Dedifferentiated amniotic fluid mesenchymal stem cell (primary cell): Measurements from ENCODE around the gene REST.
A peak's percentile ranks its signal among the peaks of the same experiment; 100 is the strongest.
"Not testable (repeated sequence)": the region's sequence is repeated elsewhere in the genome, so short reads cannot be mapped to it uniquely, and the experiment has no call there.

Experiments
- DNase-seq: peaks from one replicate; pipeline ENCODE4 v3.0.0-alpha.2; 2016; ENCODE audit errors: extremely low spot score

The REST gene

GRCh38 chr4:56909086-56909894, 1.6 kb downstream of the REST start:
- DNase-seq: peak; percentile 56

DNA sequence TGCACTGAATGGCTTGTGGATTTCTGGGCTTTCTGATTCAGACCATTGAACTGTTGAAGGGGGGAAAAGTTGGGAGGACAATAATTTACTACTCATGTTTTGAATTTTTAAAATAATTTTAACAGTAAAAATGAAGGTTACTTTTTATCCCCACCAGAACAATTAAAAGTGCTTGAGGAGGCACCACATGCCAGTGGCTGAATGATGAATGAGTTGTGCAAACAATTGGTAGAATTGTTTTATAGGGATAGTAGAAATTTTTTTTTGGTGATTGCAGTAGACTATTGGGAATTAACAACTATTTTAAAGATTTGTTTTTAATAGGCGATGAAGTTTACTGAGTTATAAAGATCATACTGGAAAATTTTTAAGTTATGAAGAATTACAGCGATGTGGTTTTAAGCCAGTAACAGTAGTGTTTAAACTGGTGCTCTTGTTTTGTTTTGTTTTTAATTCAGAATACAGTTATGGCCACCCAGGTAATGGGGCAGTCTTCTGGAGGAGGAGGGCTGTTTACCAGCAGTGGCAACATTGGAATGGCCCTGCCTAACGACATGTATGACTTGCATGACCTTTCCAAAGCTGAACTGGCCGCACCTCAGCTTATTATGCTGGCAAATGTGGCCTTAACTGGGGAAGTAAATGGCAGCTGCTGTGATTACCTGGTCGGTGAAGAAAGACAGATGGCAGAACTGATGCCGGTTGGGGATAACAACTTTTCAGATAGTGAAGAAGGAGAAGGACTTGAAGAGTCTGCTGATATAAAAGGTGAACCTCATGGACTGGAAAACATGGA, 2.7 kb downstream of the REST start:
- DNase-seq: no peak

DNA sequence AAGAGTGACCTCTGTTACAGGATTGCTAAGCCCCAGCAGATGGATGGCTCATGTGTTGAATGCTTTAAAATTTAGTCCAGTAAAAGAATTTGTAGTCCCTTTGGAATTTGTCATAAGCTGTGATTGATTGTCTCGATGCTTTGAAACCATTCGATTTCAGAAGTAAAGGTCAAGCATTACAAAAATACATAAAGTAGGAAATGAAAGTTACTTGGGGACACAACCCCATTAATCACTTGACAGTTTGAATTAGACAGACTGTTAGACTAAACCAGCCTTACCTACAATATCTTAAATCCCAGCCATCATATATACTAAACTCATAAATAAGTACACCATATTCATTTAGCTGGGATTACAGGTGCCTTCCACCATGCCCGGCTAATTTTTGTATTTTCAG, 6.6 kb downstream of the REST start:
- DNase-seq: no peak

- not testable (repeated sequence) for DNase-seq
Observed at GRCh38 chr4:56914977-56915376, 7.3 kb downstream of the REST start.

GRCh38 chr4:56927196-56927595, 19.5 kb downstream of the REST start:
- no peak for DNase-seq

- DNase-seq: no peak
Observed at GRCh38 chr4:56930638-56931037, 22.9 kb downstream of the REST start.

DNA sequence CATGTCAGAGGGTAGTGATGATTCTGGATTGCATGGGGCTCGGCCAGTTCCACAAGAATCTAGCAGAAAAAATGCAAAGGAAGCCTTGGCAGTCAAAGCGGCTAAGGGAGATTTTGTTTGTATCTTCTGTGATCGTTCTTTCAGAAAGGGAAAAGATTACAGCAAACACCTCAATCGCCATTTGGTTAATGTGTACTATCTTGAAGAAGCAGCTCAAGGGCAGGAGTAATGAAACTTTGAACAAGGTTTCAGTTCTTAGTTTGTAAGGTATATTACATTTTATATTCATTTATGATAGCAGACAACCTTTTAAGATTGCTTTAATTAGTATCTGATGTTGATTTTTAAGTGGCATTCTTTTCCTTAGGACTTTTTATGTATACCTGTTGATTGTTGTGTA, 24.2 kb downstream of the REST start:
- DNase-seq: no peak

- DNase-seq: peak; percentile 68
Observed at GRCh38 chr4:56937262-56937661, 29.6 kb downstream of the REST start.

DNA sequence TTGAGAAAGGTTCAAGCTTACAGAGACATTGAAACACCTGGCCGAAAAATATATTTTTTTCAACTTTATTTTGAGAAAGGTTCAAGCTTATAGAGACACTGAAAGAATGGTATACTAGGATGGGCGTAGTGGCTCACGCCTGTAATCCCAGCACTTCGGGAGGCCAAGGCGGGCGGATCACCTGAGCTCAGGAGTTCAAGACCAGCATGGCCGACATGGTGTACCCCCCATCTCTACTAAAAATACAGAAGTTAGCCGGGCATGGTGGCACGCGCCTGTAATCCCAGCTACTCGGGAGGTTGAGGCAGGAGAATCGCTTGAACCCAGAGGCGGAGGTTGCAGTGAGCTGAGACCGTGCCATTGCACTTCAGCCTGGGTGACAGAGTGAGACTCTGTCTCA, 32.1 kb downstream of the REST start:
- DNase-seq: not testable (repeated sequence)

GRCh38 chr4:56940403-56940802, 32.7 kb downstream of the REST start:
- DNase-seq: no peak

- no peak for DNase-seq
Observed at GRCh38 chr4:56940971-56941370, 33.3 kb downstream of the REST start.

GRCh38 chr4:56941403-56941802, 33.7 kb downstream of the REST start:
- no peak for DNase-seq

- DNase-seq: no peak
Observed at GRCh38 chr4:56953680-56954520, 46.2 kb downstream of the REST start.

GRCh38 chr4:56958111-56958517, 50.4 kb downstream of the REST start:
- DNase-seq: peak; percentile 97

DNA sequence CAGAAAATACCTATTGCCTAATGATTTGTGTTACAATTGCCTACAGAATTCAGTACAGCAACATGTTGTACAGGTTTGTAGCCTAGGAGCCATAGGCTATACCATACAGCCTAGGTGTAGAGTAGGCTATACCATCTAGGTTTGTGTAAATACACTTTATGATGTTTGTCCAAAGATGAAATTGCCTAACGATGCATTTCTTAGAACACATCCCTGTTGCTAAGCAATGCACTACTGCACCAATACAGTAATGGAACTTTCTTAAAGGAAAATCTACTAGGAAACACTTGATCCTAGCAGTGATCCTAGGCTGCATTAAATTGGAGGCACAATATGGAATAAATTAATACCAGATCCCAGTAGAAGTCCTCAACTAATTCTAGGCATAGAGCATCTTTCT, 51.4 kb downstream of the REST start:
- DNase-seq: no peak

DNA sequence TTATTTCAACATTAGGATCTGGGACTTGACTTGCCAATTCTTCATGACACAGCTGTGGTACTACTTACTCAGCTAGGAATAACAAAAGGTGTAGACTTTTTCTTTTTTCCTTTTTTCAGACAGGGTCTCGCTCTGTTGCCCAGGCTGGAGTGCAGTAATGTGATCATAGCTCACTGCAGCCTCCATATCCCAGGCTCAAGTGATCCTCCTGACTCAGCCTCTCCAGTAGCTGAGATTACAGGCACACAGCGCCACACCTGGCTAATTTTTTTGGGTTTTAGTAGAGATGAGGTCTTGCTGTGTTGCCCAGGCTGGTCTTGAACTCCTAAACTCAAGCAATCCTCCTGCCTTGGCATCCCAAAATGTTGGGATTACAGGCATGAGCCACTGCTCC, 53.4 kb downstream of the REST start:
- DNase-seq: no peak

DNA sequence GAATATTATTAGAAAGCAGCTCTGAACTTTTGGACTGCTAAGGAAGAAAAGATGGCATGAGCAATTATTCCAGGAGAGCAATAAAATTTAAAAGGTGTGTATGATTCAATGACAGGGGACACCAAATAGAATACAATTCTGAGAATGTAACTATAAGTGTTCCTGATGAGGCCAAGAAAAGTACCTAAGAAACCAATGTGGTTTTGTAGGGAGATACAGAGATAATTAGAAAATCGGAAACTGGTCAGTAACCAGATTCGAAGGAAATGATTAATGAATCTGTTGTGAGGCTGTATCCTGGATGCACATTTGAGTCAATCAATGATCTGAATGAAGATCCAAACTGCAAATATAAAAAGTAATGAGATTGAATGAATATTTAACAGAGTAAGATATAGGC, 63.7 kb downstream of the REST start:
- DNase-seq: no peak

DNA sequence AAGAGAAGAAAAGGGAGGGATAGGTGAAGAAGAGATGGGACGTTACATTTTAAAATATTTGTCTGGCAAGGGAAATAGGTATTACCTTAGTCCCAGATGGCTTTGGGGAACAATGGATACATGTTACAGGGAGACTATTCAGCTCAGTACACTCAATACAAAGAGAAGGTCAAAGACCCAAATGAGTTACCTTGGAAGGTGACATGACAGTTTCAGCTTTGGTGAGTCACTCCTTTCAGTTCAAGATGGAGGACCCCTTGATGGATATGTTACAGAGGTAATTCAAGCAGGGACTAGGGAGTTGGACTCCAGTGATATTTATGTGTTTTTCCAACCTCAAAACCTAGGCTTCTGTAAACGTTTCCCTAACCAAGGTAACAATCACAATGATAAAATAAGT, 64.7 kb downstream of the REST start:
- no peak for DNase-seq

DNA sequence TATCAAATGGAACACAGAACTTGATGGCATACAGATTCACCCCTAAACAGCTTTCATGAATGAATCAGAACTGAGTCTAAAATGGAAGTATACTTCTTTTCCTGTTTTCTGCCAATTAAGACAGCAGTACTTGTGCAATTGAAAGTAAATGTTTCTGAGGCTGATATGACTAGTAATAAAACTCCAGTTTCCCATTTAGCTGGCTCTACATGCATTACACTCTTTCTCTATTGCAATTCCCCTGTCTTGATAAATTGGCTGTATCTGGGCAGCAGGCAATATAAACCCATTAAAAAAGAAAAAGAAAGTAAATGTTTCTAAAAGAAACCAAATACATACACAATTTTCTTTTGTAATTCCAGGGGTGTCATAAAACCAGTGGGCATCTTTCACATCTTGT, 65.1 kb downstream of the REST start:
- no peak for DNase-seq

- no peak for DNase-seq
Observed at GRCh38 chr4:56973336-56973735, 65.6 kb downstream of the REST start.

DNA sequence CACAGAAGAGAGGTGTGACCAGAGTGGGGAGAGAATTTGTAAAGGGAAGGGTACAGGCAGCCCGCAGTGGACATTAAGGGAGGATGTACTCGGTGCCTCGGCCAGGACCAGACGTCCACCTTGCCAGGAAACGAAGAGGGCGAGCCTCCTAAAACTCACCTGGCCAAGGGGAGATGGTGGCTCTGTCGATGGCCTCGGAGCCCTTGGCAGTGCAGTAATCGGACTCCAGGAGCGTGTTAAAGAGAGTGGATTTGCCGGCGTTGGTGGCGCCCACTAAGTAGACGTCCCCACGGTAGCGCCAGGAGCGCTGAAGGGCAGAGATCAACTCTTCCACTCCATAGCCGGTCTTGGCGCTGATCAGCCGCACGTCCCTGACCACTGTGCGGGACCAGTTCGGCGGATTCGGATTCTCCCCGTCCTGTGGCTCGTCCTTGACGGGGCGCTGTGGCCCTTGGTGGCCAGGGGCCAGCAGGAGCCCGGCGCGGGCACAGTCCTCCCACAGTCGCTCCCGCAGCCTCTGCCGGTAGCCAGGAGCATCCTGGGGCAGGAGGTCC, 68.7 kb downstream of the REST start:
- no peak for DNase-seq

- DNase-seq: no peak
Observed at GRCh38 chr4:56976837-56977320, 69.2 kb downstream of the REST start.
